D721Med (cell line): Measurements from ENCODE around the gene CCDC148.
A peak's percentile ranks its signal among the peaks of the same experiment; 100 is the strongest.

Experiments used
- DNase-seq: peaks from one replicate; pipeline ENCODE4 v3.0.0; 2011; ENCODE audit warnings: low spot score; ENCODE audit not compliant: insufficient read length
- FAIRE-seq: peaks from 2 replicates; lab custom pipeline; 2011; peaks lifted over from hg19 to GRCh38; lab: Jason Lieb, UNC
- TF ChIP-seq, protein P1 (sequence below): IDR thresholded peaks from 2 replicates; pipeline ENCODE4 v1.5.1; 2012; ENCODE audit warnings: mild to moderate bottlenecking, control low read depth; ENCODE audit not compliant: insufficient read depth; ENCODE audit errors: missing control alignments

Gene CCDC148

DNA sequence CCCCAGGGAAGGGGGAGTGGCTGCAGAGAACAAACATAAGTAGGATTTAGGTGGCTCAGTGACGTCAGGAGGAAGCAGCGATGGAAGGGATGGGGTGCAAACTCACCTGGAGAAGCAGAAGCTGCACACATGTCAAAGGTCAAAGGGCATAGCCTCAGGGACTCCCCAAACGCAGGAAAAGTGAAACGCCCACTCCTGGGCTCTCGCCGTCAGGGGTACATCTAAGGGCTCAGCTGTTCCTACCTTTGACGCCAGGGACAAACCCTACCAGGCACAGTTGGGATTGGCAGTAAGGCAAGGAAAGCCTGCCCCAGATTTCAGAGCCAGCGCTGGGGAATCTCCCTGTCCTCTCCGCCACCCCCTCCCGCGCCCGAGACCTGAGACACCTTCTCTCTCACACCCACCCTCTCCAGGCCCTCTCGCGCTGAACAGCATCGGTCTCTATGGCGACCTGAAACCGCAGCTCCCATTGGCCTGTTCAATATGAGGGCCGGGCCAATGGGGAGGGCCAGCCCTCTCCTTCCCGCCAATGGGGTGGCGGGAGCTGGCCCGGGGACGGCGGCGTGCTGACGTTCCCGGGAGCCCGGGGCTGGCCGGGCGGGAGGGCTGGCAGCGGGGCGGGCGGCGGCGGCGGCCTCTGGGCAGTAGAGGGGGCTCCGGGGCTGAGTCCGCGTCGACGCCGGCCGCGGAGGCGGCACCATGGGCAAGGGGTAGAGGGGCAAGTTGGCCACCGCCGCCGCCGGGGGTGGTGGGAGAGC is at the start of gene CCDC148, which contains the start of gene PKP4:
TSS of gene CCDC148 (minus strand) at position 445 of the 758 bp plus-strand sequence. CDS start at position 131, 314 bp downstream.
TSS of gene PKP4 (plus strand) at position 644 of the 758 bp plus-strand sequence. CDS start 76,233 bp downstream, outside the sequence.
- DNase-seq (peak; percentile 36), FAIRE-seq (no peak)
- TF ChIP-seq, protein P1, sequence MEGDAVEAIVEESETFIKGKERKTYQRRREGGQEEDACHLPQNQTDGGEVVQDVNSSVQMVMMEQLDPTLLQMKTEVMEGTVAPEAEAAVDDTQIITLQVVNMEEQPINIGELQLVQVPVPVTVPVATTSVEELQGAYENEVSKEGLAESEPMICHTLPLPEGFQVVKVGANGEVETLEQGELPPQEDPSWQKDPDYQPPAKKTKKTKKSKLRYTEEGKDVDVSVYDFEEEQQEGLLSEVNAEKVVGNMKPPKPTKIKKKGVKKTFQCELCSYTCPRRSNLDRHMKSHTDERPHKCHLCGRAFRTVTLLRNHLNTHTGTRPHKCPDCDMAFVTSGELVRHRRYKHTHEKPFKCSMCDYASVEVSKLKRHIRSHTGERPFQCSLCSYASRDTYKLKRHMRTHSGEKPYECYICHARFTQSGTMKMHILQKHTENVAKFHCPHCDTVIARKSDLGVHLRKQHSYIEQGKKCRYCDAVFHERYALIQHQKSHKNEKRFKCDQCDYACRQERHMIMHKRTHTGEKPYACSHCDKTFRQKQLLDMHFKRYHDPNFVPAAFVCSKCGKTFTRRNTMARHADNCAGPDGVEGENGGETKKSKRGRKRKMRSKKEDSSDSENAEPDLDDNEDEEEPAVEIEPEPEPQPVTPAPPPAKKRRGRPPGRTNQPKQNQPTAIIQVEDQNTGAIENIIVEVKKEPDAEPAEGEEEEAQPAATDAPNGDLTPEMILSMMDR, result no peak

GRCh38 chr2:158505448-158505934 is 48.9 kb upstream of the CCDC148 start:
- DNase-seq (no peak), FAIRE-seq (no peak)
- TF ChIP-seq, protein P1, result no peak

- TF ChIP-seq, protein P1, result no peak
- DNase-seq (no peak), FAIRE-seq (no peak)
Observed at GRCh38 chr2:158504088-158504487, 47.5 kb upstream of the CCDC148 start.

DNA sequence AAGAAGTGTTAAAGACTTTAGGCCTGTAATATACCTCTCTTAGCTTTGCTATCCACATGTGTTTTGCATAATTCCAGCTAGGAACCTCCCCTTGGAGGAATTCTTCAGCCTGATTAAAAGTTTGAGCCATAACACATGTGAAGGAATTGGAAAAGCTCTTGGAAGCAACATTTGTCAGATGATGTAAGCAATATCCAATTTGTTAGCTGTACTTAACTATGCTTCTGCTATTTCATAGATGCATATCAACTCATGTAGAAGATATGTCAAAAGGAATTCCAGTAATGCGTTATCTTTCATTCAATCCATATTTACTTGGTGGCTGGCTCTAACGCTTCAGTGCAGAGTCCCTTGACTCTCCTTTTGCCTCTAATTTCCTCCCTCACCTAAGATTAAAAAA is 46.4 kb upstream of the CCDC148 start:
- TF ChIP-seq, protein P1, result no peak
- DNase-seq (no peak), FAIRE-seq (no peak)

DNA sequence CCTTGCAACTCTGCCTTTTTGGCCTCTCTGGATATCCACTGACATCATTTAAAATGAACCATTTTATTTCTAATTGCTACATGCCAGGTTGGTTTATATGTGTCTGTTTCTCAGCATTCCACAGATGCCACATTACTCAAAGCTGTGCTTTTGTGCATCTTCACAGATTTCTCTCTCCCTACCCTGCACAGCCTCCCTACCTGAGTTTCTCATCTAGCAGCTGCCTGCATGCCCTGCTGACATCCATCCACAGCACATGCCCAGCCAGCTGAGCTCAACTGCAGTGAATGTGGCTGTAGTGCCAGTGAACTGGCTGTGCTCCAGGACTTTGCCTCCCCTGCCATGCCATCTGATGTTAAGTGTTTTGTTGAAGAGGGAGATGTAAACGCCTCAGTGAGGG is 44.7 kb upstream of the CCDC148 start:
- DNase-seq, result no peak

GRCh38 chr2:158500333-158500732 is 43.8 kb upstream of the CCDC148 start:
- no peak for FAIRE-seq
- DNase-seq, result no peak
- TF ChIP-seq, protein P1, result no peak

More for the DNA sequence above, 44.7 kb upstream of the CCDC148 start:
- no peak for FAIRE-seq
- TF ChIP-seq, protein P1, result no peak

- FAIRE-seq, result no peak
- TF ChIP-seq, protein P1, result no peak
- DNase-seq, result no peak
Observed at GRCh38 chr2:158499383-158499782, 42.8 kb upstream of the CCDC148 start.
